Pancreas (tissue), 10 donors: Measurements from ENCODE around the gene ITGAD. TPM values are rescaled to one million over a fixed set of nuclear protein-coding genes. Genes with fewer than 3 reads are reported as not detected.

ENCODE experiments used
- ATAC-seq, 4 donors: fragments of 200-7000 bp; cut with Tn5 transposase; one replicate each; pipeline versions ENCODE4 v1.8.0 to v1.9.1; 2020; ENCODE audit warnings: mild to moderate bottlenecking in 4 of 4, moderate library complexity in 4 of 4
- DNase-seq, 6 donors: peaks; one replicate each; pipeline ENCODE4 v3.0.0-alpha.2; 2020
- FAIRE-seq: peaks from 2 replicates; lab custom pipeline; 2012; peaks lifted over from hg19 to GRCh38; lab: Jason Lieb, UNC
- H3K27ac ChIP-seq, 4 donors: fragments of 200-600 bp; sonication (generic); 1 replicate in 3 of 4; 2 replicates in 1 of 4; pipeline versions ENCODE4 v1.5.0 to v1.8.0; 2020
- H3K27me3 ChIP-seq, 4 donors: fragments of 200-600 bp; one replicate each; pipeline ENCODE4 v1.8.0; 2021
- H3K36me3 ChIP-seq, 3 donors: fragments of 200-600 bp; sonication (generic) in 1 of 3; one replicate each; pipeline versions ENCODE4 v1.5.0 to v1.8.0; 2020 to 2021
- H3K4me1 ChIP-seq, 3 donors: fragments of 200-600 bp; one replicate each; pipeline ENCODE4 v1.8.0; 2021
- H3K4me3 ChIP-seq, 4 donors: fragments of 200-600 bp; sonication (generic) in 2 of 4; one replicate each; pipeline versions ENCODE4 v1.5.0 to v1.8.0; 2020 to 2021
- H3K9me3 ChIP-seq, 4 donors: fragments of 200-600 bp; one replicate each; pipeline ENCODE4 v1.8.0; 2021
- WGBS, 2 donors: extraction: QIAGEN DNeasy Blood & Tissue Kit; methylation state at CpG; one replicate each; pipeline ENCODE4 v1.1.7; 2013; 5-methylcytosine and 5-hydroxymethylcytosine counted together
- intact Hi-C, 3 donors: fragments of 100-400 bp; cut with DNase I; formaldehyde crosslinking; loops; one replicate each; pipeline versions ENCODE4 v1.11.1 to v1.14.2; 2022
- polyA plus RNA-seq, 2 donors: library from polyadenylated mRNA; stranded (reverse); fragments of 200-250 nt; gene quantifications; one replicate each; pipeline ENCODE4 v1.2.3, GENCODE V29; 2013
- total RNA-seq, 6 donors: library from RNA; stranded (reverse); fragmentation: NEBNext Ultra II Directional in 4 of 6; extraction: Animal tissue kit (Norgen Biotek cat#: 25700) in 4 of 6; gene quantifications; one replicate each; pipeline versions ENCODE4 v1.2.1 to v1.2.4, GENCODE V29; 2021 to 2023
- TF ChIP-seq, protein P1 (sequence below), 4 donors: fragments of 200-600 bp; sonication (generic) in 3 of 4; IDR thresholded peaks; one replicate each; pipeline versions ENCODE4 v1.5.0 to v1.8.0; 2021; ENCODE audit warnings: antibody characterized with exemption in 4 of 4
- donor health status: healthy with polysubstance abuse.
- donor health status: DM: no; HTN: no; CAD: no; lungs with moderate emphysema.
- donor health status: DM: no; HTN: no; CAD: no.
- donor health status: control.
- donor health status: control.
- donor health status: Bipolar disorder and iron deficiency.
- donor health status: DM: yes; HTN: yes; CAD: no.
- donor health status: DM: no; HTN: no; CAD: no.
- donor health status: DM: no; HTN: no; CAD: no.
- donor health status: DM: yes; HTN: yes; CAD: no.

ITGAD gene
- total and polyA plus RNA-seq, 8 donors = 0.06 to 0.31 TPM; not detected in 6

DNA sequence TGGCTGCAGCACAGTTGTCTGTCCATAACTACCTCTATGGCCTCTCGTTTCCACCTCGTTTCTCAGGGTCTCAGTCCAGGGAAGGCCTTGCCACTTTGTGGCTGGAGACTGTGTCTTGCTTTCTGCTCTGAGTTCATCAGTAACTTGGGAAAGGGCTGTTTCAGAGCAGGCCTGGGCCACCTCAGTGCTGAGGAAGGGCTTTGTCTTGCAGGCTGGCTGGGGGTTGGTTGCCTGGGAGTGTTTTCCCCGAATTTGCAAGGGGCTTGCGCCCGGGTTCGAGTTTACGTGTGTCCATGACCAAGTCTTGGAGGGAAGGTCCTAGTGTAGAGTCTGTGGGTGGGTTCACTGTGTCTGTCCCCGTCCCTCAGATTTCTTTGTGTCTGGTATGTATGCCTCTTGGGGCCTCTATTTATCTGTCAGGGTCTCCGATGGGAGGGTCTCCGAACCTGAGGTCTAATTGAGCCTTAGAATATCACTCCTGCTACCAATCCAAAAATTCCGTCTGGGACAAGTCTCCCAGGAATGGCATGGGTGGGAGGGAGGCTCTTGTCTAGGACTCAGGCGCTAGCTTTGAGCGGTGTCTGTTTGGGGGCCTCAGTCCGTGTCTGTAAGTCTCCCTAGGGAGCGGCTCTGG lies 78.2 kb downstream of the ITGAD start:
- Histone ChIP-seq H3K27me3 (no peaks in the 10 kb centered on the region), H3K4me1 (peaks cover 0 to 7% (median 3%) of the 10 kb centered on the region in 3 donors), H3K36me3 (no peaks in the 10 kb centered on the region), H3K4me3 (peak overlapping the region in 3 of 4 donors; percentile 18 to 50 (median 27)), H3K27ac (peak overlapping the region in 2 of 4 donors; percentile 2 to 51), H3K9me3 (no peaks in the 10 kb centered on the region)
- 48 to 54% methylated on average over 15 of the region's 15 CpGs for WGBS, 2 donors
- TF ChIP-seq, protein P1, sequence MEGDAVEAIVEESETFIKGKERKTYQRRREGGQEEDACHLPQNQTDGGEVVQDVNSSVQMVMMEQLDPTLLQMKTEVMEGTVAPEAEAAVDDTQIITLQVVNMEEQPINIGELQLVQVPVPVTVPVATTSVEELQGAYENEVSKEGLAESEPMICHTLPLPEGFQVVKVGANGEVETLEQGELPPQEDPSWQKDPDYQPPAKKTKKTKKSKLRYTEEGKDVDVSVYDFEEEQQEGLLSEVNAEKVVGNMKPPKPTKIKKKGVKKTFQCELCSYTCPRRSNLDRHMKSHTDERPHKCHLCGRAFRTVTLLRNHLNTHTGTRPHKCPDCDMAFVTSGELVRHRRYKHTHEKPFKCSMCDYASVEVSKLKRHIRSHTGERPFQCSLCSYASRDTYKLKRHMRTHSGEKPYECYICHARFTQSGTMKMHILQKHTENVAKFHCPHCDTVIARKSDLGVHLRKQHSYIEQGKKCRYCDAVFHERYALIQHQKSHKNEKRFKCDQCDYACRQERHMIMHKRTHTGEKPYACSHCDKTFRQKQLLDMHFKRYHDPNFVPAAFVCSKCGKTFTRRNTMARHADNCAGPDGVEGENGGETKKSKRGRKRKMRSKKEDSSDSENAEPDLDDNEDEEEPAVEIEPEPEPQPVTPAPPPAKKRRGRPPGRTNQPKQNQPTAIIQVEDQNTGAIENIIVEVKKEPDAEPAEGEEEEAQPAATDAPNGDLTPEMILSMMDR (IDR thresholded peaks at IDR 0.05) = no peak
- FAIRE-seq = no peak
- intact Hi-C loops = no loop called here
- ATAC-seq = no peak
- DNase-seq = no peak

GRCh38 chr16:31471875-31472708 lies 79.0 kb downstream of the ITGAD start, which contains the start of gene TGFB1I1:
Gene TGFB1I1 (plus strand): TSS chr16:31472152. CDS start chr16:31472189, 37 bp downstream.
- Histone ChIP-seq H3K27ac (peak within 1 kb of the TSS in 2 of 4 donors; percentile 50 to 51), H3K36me3 (no peaks in the 10 kb centered on the region), H3K4me1 (peaks cover 0 to 7% (median 3%) of the 10 kb centered on the region in 3 donors), H3K4me3 (peak within 1 kb of the TSS; percentile 12 to 50 (median 22)), H3K9me3 (no peaks in the 10 kb centered on the region), H3K27me3 (no peaks in the 10 kb centered on the region)
- DNase-seq (no peak), ATAC-seq (peak in 2 of 4 donors; percentile 1 to 6), FAIRE-seq (no peak)
- 3% methylated on average over 38 to 62 of the region's 63 CpGs for WGBS, 2 donors
- intact Hi-C loops = no loop called here
- TF ChIP-seq, protein P1 (IDR thresholded peaks at IDR 0.05) = no peak

DNA sequence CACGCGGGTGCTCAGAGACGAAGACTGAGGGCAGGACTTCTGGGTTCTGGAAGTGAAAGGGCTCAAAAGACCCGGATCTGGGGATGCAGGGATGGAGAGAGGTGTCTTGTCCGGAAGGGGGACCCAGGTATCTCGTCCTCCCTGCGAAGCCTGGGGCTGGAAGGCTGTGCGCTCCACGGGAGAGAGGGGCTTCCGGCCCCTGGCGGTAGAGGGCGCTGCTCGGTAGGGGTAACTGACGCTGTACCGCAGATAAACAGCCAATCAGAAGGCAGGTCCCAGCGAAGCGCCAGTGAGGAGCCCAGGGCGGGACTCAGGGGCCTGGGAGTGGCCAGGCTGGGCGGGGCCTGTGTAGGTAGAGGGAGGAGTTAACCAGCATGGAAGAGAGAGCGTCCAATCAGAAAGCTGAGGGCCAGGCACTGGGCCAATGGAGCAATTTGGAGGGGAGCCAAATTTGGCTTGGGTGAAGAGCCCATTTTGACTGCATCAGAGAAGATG lies 79.6 kb downstream of the ITGAD start:
- peak overlapping the region in 3 of 4 donors; percentile 18 to 50 (median 27) for H3K4me3 ChIP-seq
- no peaks in the 10 kb centered on the region for H3K27me3 ChIP-seq
- WGBS, 2 donors = 27 to 36% methylated on average over 20 of the region's 20 CpGs
- H3K9me3 ChIP-seq = no peaks in the 10 kb centered on the region
- H3K4me1 ChIP-seq = peaks cover 0 to 7% (median 3%) of the 10 kb centered on the region in 3 donors
- FAIRE-seq (no peak), ATAC-seq (peak; percentile 30 to 55 (median 43)), DNase-seq (peak; percentile 69 to 91 (median 86))
- TF ChIP-seq, protein P1 (IDR thresholded peaks at IDR 0.05) = peak in 3 of 4 donors; percentile 24 to 38 (median 31)
- H3K36me3 ChIP-seq = no peaks in the 10 kb centered on the region
- intact Hi-C loops = no loop called here
- peak overlapping the region in 2 of 4 donors; percentile 50 to 51 for H3K27ac ChIP-seq

DNA sequence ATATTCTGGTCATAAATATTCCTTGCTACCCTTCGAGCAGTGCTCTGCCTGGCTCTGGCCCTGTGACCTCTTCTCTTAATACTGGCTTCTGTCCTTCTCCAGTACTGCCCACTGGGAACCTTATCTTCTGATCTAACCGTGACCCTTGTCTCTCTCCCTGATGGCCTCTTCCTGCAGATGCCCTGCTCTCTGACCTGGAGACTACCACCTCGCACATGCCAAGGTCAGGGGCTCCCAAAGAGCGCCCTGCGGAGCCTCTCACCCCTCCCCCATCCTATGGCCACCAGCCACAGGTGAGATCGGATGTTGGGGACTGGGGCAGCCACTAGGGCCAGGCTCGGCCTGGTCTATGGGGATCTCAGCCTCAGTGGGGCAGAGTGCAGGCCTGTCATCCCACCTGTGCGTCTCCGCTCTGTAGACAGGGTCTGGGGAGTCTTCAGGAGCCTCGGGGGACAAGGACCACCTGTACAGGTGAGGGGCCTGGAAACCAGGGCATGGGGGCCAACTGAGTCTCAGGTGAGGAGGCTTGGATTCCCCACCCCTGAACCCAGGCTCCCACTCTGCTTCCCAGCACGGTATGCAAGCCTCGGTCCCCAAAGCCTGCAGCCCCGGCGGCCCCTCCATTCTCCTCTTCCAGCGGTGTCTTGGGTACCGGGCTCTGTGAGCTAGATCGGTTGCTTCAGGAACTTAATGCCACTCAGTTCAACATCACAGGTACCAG lies 80.3 kb downstream of the ITGAD start:
- intact Hi-C loops = no loop called here
- H3K27ac ChIP-seq = no peak overlapping the region
- DNase-seq = no peak
- no peak for ATAC-seq
- no peak for FAIRE-seq
- TF ChIP-seq, protein P1 (IDR thresholded peaks at IDR 0.05) = no peak
- peak overlapping the region in 1 of 4 donors; percentile 50 for H3K4me3 ChIP-seq
- no peaks in the 10 kb centered on the region for H3K36me3 ChIP-seq
- H3K27me3 ChIP-seq = no peaks in the 10 kb centered on the region
- no peaks in the 10 kb centered on the region for H3K9me3 ChIP-seq
- 80 to 85% methylated on average over 17 of the region's 17 CpGs for WGBS, 2 donors
- H3K4me1 ChIP-seq = peaks cover 0 to 7% (median 3%) of the 10 kb centered on the region in 3 donors
